Lower leg skin (tissue), 3 donors: ENCODE results near the gene FBXW9.

ENCODE experiments used
- CTCF ChIP-seq, 3 donors: fragments of 450-650 bp; IDR thresholded peaks; one replicate each; pipeline ENCODE4 v1.5.1; 2016; ENCODE audit warnings: antibody characterized with exemption in 3 of 3, mild to moderate bottlenecking in 3 of 3, moderate library complexity in 2 of 3
- POLR2A ChIP-seq, 2 donors: fragments of 450-650 bp; IDR thresholded peaks; one replicate each; pipeline ENCODE4 v1.6.1; 2016 to 2017; ENCODE audit warnings: antibody characterized with exemption in 2 of 2, mild to moderate bottlenecking in 1 of 2, moderate library complexity in 1 of 2

GRCh38 chr19:12695096-12695495 is 1.3 kb downstream of the FBXW9 start:
- no peak for TF ChIP-seq CTCF (IDR thresholded peaks at IDR 0.05)
- no peak for TF ChIP-seq POLR2A (IDR thresholded peaks at IDR 0.05)
